ENCODE measurements around the gene PHC2.

DNA sequence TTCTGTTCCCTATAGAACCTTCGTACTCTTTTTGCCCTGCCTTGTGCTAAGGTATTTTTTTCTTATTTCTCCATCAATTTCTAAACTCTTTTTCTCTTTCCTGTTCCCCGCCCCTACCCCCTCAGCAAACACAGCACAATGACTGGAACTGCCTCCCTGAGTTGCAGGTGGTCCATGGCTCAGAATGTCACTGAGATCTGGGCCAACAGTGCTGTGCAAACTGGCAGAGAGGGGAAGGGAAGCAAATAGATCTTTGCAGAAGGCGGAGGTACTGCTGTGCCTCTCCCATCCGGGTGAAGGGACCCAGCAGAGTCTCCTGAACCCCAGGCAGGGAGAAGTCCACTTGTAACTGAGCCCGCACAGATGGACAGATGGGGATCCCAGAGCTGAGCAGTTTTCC lies 77.4 kb downstream of the PHC2 start:
- TF ChIP-seq SCRT2 (tag by site-specific recombination; IDR thresholded peaks at IDR 0.05) (no peak), OVOL3 (tag by site-specific recombination; IDR thresholded peaks at IDR 0.05) (no peak), ZIC2 (tag by site-specific recombination; IDR thresholded peaks at IDR 0.05) (no peak), ZNF561 (tag by site-specific recombination; IDR thresholded peaks at IDR 0.05; ENCODE audit: borderline replicate concordance) (no peak), ZNF423 (tag by site-specific recombination; IDR thresholded peaks at IDR 0.05) (no peak), ZNF621 (tag by site-specific recombination; IDR thresholded peaks at IDR 0.05) (no peak), ZNF302 (tag by site-specific recombination; IDR thresholded peaks at IDR 0.05; ENCODE audit: low read depth) (no peak), EGR2 (tag by site-specific recombination; IDR thresholded peaks at IDR 0.05; ENCODE audit: low read depth) (no peak), BCL11A (tag by site-specific recombination; IDR thresholded peaks at IDR 0.05; ENCODE audit: low read depth) (no peak)
- TF ChIP-seq, protein P1, sequence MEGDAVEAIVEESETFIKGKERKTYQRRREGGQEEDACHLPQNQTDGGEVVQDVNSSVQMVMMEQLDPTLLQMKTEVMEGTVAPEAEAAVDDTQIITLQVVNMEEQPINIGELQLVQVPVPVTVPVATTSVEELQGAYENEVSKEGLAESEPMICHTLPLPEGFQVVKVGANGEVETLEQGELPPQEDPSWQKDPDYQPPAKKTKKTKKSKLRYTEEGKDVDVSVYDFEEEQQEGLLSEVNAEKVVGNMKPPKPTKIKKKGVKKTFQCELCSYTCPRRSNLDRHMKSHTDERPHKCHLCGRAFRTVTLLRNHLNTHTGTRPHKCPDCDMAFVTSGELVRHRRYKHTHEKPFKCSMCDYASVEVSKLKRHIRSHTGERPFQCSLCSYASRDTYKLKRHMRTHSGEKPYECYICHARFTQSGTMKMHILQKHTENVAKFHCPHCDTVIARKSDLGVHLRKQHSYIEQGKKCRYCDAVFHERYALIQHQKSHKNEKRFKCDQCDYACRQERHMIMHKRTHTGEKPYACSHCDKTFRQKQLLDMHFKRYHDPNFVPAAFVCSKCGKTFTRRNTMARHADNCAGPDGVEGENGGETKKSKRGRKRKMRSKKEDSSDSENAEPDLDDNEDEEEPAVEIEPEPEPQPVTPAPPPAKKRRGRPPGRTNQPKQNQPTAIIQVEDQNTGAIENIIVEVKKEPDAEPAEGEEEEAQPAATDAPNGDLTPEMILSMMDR (tag by site-specific recombination; IDR thresholded peaks at IDR 0.05) = no peak
- TF ChIP-seq, protein P2, sequence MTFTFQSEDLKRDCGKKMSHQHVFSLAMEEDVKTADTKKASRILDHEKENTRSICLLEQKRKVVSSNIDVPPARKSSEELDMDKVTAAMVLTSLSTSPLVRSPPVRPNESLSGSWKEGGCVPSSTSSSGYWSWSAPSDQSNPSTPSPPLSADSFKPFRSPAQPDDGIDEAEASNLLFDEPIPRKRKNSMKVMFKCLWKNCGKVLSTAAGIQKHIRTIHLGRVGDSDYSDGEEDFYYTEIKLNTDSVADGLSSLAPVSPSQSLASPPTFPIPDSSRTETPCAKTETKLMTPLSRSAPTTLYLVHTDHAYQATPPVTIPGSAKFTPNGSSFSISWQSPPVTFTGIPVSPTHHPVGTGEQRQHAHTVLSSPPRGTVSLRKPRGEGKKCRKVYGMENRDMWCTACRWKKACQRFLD (tag by site-specific recombination; IDR thresholded peaks at IDR 0.05) = no peak
- TF ChIP-seq, protein P3, sequence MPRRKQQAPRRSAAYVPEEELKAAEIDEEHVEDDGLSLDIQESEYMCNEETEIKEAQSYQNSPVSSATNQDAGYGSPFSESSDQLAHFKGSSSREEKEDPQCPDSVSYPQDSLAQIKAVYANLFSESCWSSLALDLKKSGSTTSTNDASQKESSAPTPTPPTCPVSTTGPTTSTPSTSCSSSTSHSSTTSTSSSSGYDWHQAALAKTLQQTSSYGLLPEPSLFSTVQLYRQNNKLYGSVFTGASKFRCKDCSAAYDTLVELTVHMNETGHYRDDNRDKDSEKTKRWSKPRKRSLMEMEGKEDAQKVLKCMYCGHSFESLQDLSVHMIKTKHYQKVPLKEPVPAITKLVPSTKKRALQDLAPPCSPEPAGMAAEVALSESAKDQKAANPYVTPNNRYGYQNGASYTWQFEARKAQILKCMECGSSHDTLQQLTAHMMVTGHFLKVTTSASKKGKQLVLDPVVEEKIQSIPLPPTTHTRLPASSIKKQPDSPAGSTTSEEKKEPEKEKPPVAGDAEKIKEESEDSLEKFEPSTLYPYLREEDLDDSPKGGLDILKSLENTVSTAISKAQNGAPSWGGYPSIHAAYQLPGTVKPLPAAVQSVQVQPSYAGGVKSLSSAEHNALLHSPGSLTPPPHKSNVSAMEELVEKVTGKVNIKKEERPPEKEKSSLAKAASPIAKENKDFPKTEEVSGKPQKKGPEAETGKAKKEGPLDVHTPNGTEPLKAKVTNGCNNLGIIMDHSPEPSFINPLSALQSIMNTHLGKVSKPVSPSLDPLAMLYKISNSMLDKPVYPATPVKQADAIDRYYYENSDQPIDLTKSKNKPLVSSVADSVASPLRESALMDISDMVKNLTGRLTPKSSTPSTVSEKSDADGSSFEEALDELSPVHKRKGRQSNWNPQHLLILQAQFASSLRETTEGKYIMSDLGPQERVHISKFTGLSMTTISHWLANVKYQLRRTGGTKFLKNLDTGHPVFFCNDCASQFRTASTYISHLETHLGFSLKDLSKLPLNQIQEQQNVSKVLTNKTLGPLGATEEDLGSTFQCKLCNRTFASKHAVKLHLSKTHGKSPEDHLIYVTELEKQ (tag by site-specific recombination; IDR thresholded peaks at IDR 0.05; ENCODE audit: borderline replicate concordance) = no peak
- TF ChIP-seq, protein P4, sequence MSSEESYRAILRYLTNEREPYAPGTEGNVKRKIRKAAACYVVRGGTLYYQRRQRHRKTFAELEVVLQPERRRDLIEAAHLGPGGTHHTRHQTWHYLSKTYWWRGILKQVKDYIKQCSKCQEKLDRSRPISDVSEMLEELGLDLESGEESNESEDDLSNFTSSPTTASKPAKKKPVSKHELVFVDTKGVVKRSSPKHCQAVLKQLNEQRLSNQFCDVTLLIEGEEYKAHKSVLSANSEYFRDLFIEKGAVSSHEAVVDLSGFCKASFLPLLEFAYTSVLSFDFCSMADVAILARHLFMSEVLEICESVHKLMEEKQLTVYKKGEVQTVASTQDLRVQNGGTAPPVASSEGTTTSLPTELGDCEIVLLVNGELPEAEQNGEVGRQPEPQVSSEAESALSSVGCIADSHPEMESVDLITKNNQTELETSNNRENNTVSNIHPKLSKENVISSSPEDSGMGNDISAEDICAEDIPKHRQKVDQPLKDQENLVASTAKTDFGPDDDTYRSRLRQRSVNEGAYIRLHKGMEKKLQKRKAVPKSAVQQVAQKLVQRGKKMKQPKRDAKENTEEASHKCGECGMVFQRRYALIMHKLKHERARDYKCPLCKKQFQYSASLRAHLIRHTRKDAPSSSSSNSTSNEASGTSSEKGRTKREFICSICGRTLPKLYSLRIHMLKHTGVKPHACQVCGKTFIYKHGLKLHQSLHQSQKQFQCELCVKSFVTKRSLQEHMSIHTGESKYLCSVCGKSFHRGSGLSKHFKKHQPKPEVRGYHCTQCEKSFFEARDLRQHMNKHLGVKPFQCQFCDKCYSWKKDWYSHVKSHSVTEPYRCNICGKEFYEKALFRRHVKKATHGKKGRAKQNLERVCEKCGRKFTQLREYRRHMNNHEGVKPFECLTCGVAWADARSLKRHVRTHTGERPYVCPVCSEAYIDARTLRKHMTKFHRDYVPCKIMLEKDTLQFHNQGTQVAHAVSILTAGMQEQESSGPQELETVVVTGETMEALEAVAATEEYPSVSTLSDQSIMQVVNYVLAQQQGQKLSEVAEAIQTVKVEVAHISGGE (tag by site-specific recombination; conservative IDR thresholded peaks at IDR 0.05; ENCODE audit: low read depth) = no peak
